Measurements from ENCODE around the gene LRP1B.

- TF ChIP-seq, protein P1, sequence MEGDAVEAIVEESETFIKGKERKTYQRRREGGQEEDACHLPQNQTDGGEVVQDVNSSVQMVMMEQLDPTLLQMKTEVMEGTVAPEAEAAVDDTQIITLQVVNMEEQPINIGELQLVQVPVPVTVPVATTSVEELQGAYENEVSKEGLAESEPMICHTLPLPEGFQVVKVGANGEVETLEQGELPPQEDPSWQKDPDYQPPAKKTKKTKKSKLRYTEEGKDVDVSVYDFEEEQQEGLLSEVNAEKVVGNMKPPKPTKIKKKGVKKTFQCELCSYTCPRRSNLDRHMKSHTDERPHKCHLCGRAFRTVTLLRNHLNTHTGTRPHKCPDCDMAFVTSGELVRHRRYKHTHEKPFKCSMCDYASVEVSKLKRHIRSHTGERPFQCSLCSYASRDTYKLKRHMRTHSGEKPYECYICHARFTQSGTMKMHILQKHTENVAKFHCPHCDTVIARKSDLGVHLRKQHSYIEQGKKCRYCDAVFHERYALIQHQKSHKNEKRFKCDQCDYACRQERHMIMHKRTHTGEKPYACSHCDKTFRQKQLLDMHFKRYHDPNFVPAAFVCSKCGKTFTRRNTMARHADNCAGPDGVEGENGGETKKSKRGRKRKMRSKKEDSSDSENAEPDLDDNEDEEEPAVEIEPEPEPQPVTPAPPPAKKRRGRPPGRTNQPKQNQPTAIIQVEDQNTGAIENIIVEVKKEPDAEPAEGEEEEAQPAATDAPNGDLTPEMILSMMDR (IDR thresholded peaks at IDR 0.05; ENCODE audit: low read depth, low read length, poor library complexity, severe bottlenecking), result no peak
- no peak for TF ChIP-seq EZH2phosphoT487 (IDR thresholded peaks at IDR 0.05; ENCODE audit: borderline replicate concordance, low read length)
Observed at GRCh38 chr2:141767051-141767450, 363.8 kb downstream of the LRP1B start.
